Measurements from ENCODE around the gene TIMP3.

The TIMP3 gene

GRCh38 chr22:32788904-32789624 is 12.4 kb upstream of the TIMP3 start:
- DNase-seq: no peak

GRCh38 chr22:32789797-32790620 is 11.5 kb upstream of the TIMP3 start:
- no peak for DNase-seq

GRCh38 chr22:32791056-32791455 is 10.4 kb upstream of the TIMP3 start:
- DNase-seq: no peak

- DNase-seq: no peak
These were observed 10.0 kb upstream of the TIMP3 start for GRCh38 chr22:32791485-32791884.

- DNase-seq: no peak
These were observed 7.9 kb upstream of the TIMP3 start for GRCh38 chr22:32793589-32793988.

GRCh38 chr22:32794449-32795213 is 6.9 kb upstream of the TIMP3 start:
- DNase-seq: no peak

- no peak for DNase-seq
These were observed 6.3 kb upstream of the TIMP3 start for GRCh38 chr22:32795214-32795596.

GRCh38 chr22:32796865-32797573 is 4.5 kb upstream of the TIMP3 start:
- no peak for DNase-seq

GRCh38 chr22:32799496-32799895 is 2.0 kb upstream of the TIMP3 start:
- DNase-seq: no peak

GRCh38 chr22:32800158-32800882 is 1.2 kb upstream of the TIMP3 start:
- no peak for DNase-seq

- no peak for DNase-seq
These were observed 440 bp upstream of the TIMP3 start for GRCh38 chr22:32800994-32801536.

GRCh38 chr22:32802237-32802765 is 796 bp downstream of the TIMP3 start:
- DNase-seq: no peak

GRCh38 chr22:32803020-32803737 is 1.7 kb downstream of the TIMP3 start:
- DNase-seq: no peak

GRCh38 chr22:32803738-32804435 is 2.4 kb downstream of the TIMP3 start:
- no peak for DNase-seq

GRCh38 chr22:32804531-32805360 is 3.2 kb downstream of the TIMP3 start:
- DNase-seq: no peak

- DNase-seq: no peak
These were observed 3.9 kb downstream of the TIMP3 start for GRCh38 chr22:32805361-32805881.

GRCh38 chr22:32806296-32806695 is 4.8 kb downstream of the TIMP3 start:
- no peak for DNase-seq

GRCh38 chr22:32808038-32808445 is 6.5 kb downstream of the TIMP3 start:
- DNase-seq: no peak

Data from NCI-H2029 (cell line).